SK-N-SH (cell line): ENCODE data around the gene DHX9. TPM values are rescaled to one million over a fixed set of nuclear protein-coding genes. Genes with fewer than 3 reads are reported as not detected.

Source experiments
- CTCF ChIA-PET: fragments of 300-600, 350-600 bp; formaldehyde crosslinking; extraction: SDS; loops from one replicate; lab custom pipeline; 2021; lab: Yijun Ruan, JAX
- POLR2A ChIA-PET: fragments of 350-600 bp; sonication (Branson Sonifier 250); formaldehyde crosslinking; extraction: SDS; loops from one replicate; lab custom pipeline; 2020; ENCODE audit warnings: antibody characterized with exemption, inconsistent platforms; lab: Yijun Ruan, JAX
- DNase-seq: peaks from one replicate; pipeline ENCODE4 v3.0.0; 2012
- H2AFZ ChIP-seq: fragments of 200-600 bp; sonication (generic); 2 replicates; pipeline ENCODE4 v1.8.1; 2016; ENCODE audit warnings: antibody characterized with exemption, mild to moderate bottlenecking, low read depth
- H3F3A ChIP-seq: fragments of 200-600 bp; sonication (generic); replicated peaks from 2 replicates; pipeline ENCODE3; 2016; ENCODE audit warnings: antibody characterized with exemption, mild to moderate bottlenecking; ENCODE audit not compliant: insufficient read depth
- H3K27ac ChIP-seq, 2 experiments: fragments of 200-500 bp in 1 of 2; fragments of 200-600 bp in 1 of 2; sonication (Bioruptor generic) in 1 of 2; sonication (generic), shearing (Covaris generic) in 1 of 2; 2 replicates each; pipeline versions ENCODE4 v1.5.1 to v1.6.1; 2014 to 2016; ENCODE audit warnings: low read depth in 2 of 2, inconsistent platforms in 1 of 2, low read length in 1 of 2, mild to moderate bottlenecking in 1 of 2, mixed read lengths in 1 of 2
- H3K27me3 ChIP-seq: fragments of 200-600 bp; sonication (generic), shearing (Covaris generic); 2 replicates; pipeline ENCODE4 v1.6.1; 2016; ENCODE audit warnings: mixed run types; ENCODE audit not compliant: insufficient read depth
- H3K36me3 ChIP-seq, 2 experiments: fragments of 200-500 bp in 1 of 2; fragments of 200-600 bp in 1 of 2; sonication (Bioruptor generic) in 1 of 2; sonication (generic) in 1 of 2; replicated peaks in 1 of 2; 2 replicates each; pipeline versions ENCODE3 to v1.5.1; 2014 to 2016; ENCODE audit warnings: low read length in 1 of 2, mild to moderate bottlenecking in 1 of 2; ENCODE audit not compliant: insufficient read depth in 2 of 2, control insufficient read depth in 1 of 2
- H3K4me1 ChIP-seq, 2 experiments: fragments of 200-500 bp in 1 of 2; fragments of 200-600 bp in 1 of 2; sonication (Bioruptor generic) in 1 of 2; sonication (generic), shearing (Covaris generic) in 1 of 2; 2 replicates each; pipeline versions ENCODE4 v1.5.1 to v1.6.1; 2014 to 2016; ENCODE audit warnings: low read depth in 1 of 2, low read length in 1 of 2, mixed run types in 1 of 2; ENCODE audit not compliant: insufficient read depth in 2 of 2, control insufficient read depth in 1 of 2
- H3K4me2 ChIP-seq: fragments of 200-600 bp; sonication (generic), shearing (Covaris generic); 2 replicates; pipeline ENCODE4 v1.6.1; 2017; ENCODE audit warnings: mixed run types
- H3K4me3 ChIP-seq, 2 experiments: fragments of 200-500 bp in 1 of 2; fragments of 200-600 bp in 1 of 2; sonication (Bioruptor generic) in 1 of 2; sonication (generic), shearing (Covaris generic) in 1 of 2; 2 replicates each; pipeline versions ENCODE4 v1.5.1 to v1.8.1; 2014 to 2016; ENCODE audit warnings: low read depth in 2 of 2, inconsistent platforms in 1 of 2, low read length in 1 of 2, mild to moderate bottlenecking in 1 of 2, mixed read lengths in 1 of 2, moderate library complexity in 1 of 2
- H3K79me2 ChIP-seq: fragments of 200-600 bp; sonication (generic); 2 replicates; pipeline ENCODE4 v1.8.1; 2017; ENCODE audit warnings: mild to moderate bottlenecking; ENCODE audit not compliant: insufficient read depth
- H3K9ac ChIP-seq: fragments of 200-600 bp; sonication (generic); 2 replicates; pipeline ENCODE4 v1.6.1; 2017; ENCODE audit warnings: mixed run types
- H3K9me2 ChIP-seq: fragments of 200-600 bp; sonication (generic); 2 replicates; pipeline ENCODE4 v1.6.1; 2017; ENCODE audit warnings: mixed run types
- H3K9me3 ChIP-seq: fragments of 200-600 bp; sonication (generic); 2 replicates; pipeline ENCODE4 v1.6.1; 2017; ENCODE audit warnings: mixed run types, mild to moderate bottlenecking, moderate library complexity
- H4K20me1 ChIP-seq: fragments of 200-600 bp; sonication (generic); 2 replicates; pipeline ENCODE4 v1.6.1; 2017; ENCODE audit warnings: mild to moderate bottlenecking, mixed run types; ENCODE audit not compliant: insufficient read depth
- CHD2 ChIP-seq: fragments of 150-350 bp; IDR thresholded peaks from 2 replicates; pipeline ENCODE4 v1.6.1; 2018; ENCODE audit warnings: low read length; ENCODE audit not compliant: partially characterized antibody
- ELF1 ChIP-seq: IDR thresholded peaks from 2 replicates; pipeline ENCODE4 v1.4.0; 2012
- EP300 ChIP-seq, 2 experiments: IDR thresholded peaks; 2 replicates each; pipeline versions ENCODE4 v1.4.0 to v1.6.1; 2012; ENCODE audit warnings: borderline replicate concordance in 1 of 2, low read depth in 1 of 2, low read length in 1 of 2
- EZH2phosphoT487 ChIP-seq: fragments of 200-600 bp; sonication (generic); IDR thresholded peaks from 2 replicates; pipeline ENCODE4 v1.6.1; 2017; ENCODE audit warnings: low read depth, mixed run types, mild to moderate bottlenecking, antibody characterized with exemption, moderate library complexity, borderline replicate concordance
- FOXJ3 ChIP-seq: sonication (generic); formaldehyde crosslinking; IDR thresholded peaks from 2 replicates; pipeline ENCODE4 v1.5.1; 2020; ENCODE audit warnings: mild to moderate bottlenecking, missing genetic modification reagents
- FOXM1 ChIP-seq: IDR thresholded peaks from 2 replicates; pipeline ENCODE4 v1.4.0; 2012; ENCODE audit warnings: low read depth, mild to moderate bottlenecking
- MAX ChIP-seq: IDR thresholded peaks from 2 replicates; pipeline ENCODE4 v1.4.0; 2012; ENCODE audit warnings: low read depth
- MXI1 ChIP-seq: IDR thresholded peaks from 2 replicates; pipeline ENCODE4 v1.6.1; 2012; ENCODE audit warnings: mild to moderate bottlenecking, low read depth, low read length, improper control_type of control experiment
- NFIC ChIP-seq: IDR thresholded peaks from 2 replicates; pipeline ENCODE4 v1.4.0; 2012; ENCODE audit warnings: borderline replicate concordance
- POLR2AphosphoS5 ChIP-seq: IDR thresholded peaks from 2 replicates; pipeline ENCODE4 v1.6.1; 2012; ENCODE audit warnings: low read depth, low read length
- RAD21 ChIP-seq: IDR thresholded peaks from 2 replicates; pipeline ENCODE4 v1.6.1; 2012; ENCODE audit warnings: mild to moderate bottlenecking, low read length
- REST ChIP-seq: IDR thresholded peaks from 2 replicates; pipeline ENCODE4 v1.6.1; 2012; ENCODE audit warnings: mild to moderate bottlenecking, low read depth, low read length, moderate library complexity
- RFX5 ChIP-seq: IDR thresholded peaks from 2 replicates; pipeline ENCODE4 v1.6.1; 2012; ENCODE audit warnings: mild to moderate bottlenecking, improper control_type of control experiment, low read length
- RXRA ChIP-seq: IDR thresholded peaks from 2 replicates; pipeline ENCODE4 v1.4.0; 2012; ENCODE audit warnings: low read depth, mild to moderate bottlenecking, borderline replicate concordance
- SIN3A ChIP-seq: IDR thresholded peaks from 2 replicates; pipeline ENCODE4 v1.6.1; 2012; ENCODE audit warnings: low read depth, mild to moderate bottlenecking, low read length, moderate library complexity, borderline replicate concordance
- TAF1 ChIP-seq: IDR thresholded peaks from 2 replicates; pipeline ENCODE4 v1.6.1; 2012; ENCODE audit warnings: low read depth, mild to moderate bottlenecking, low read length, moderate library complexity, borderline replicate concordance
- TEAD4 ChIP-seq: IDR thresholded peaks from 2 replicates; pipeline ENCODE4 v1.4.0; 2012; ENCODE audit warnings: mild to moderate bottlenecking, borderline replicate concordance; ENCODE audit not compliant: insufficient read depth
- USF2 ChIP-seq: fragments of 150-350 bp; IDR thresholded peaks from 2 replicates; pipeline ENCODE4 v1.6.1; 2017; ENCODE audit warnings: antibody characterized with exemption, low read length, low read depth, borderline replicate concordance
- YY1 ChIP-seq: IDR thresholded peaks from 2 replicates; pipeline ENCODE4 v1.4.0; 2012; ENCODE audit warnings: low read depth, mild to moderate bottlenecking
- WGBS: methylation state at CpG from one replicate; pipeline ENCODE4 v1.1.6; 2017; ENCODE audit warnings: low lambda C conversion rate; 5-methylcytosine and 5-hydroxymethylcytosine counted together
- polyA plus RNA-seq, 3 experiments: library from polyadenylated mRNA; depleted of rRNA; stranded (reverse); fragments of >200 nt; gene quantifications; 2 replicates each; pipeline ENCODE4 v1.2.3, GENCODE V29; 2012
- TF ChIP-seq, protein P1 (sequence below): fragments of 200-600 bp; sonication (generic); IDR thresholded peaks from 2 replicates; pipeline ENCODE4 v1.6.1; 2017; ENCODE audit warnings: antibody characterized with exemption, mild to moderate bottlenecking, moderate library complexity
- TF ChIP-seq, protein P2 (sequence below): IDR thresholded peaks from 2 replicates; pipeline ENCODE4; 2012

The DHX9 gene
- polyA plus RNA-seq, 1 of the 3 experiments (the other 2 are of a cell fraction), result 145 TPM

- peaks cover 15 to 19% of the 10 kb centered on the region in 2 experiments; a peak in 3 of 4 replicates for H3K4me1 ChIP-seq
- peak overlapping the region; percentile 86 for H3K4me2 ChIP-seq
- H3K4me3 ChIP-seq, result peak overlapping the region; percentile 76 to 98; a peak in 2 of 4 replicates
- 32% methylated on average over 4 of the region's 4 CpGs for WGBS
- H3K9ac ChIP-seq, result peak overlapping the region; percentile 94; the same call in 1 of the 2 replicates
- peaks cover 40 to 59% of the 10 kb centered on the region in 2 experiments for H3K36me3 ChIP-seq
- no peaks in the 10 kb centered on the region for H3K27me3 ChIP-seq
- ChIA-PET CTCF (no interaction called here), POLR2A (no interaction called here)
- DNase-seq, result no peak
- H3K79me2 ChIP-seq, result peaks cover 80% of the 10 kb centered on the region
- peaks cover 78% of the 10 kb centered on the region for H4K20me1 ChIP-seq
- H2AFZ ChIP-seq, result no peak overlapping the region
- H3F3A ChIP-seq, result peaks cover 27% of the 10 kb centered on the region
- no peaks in the 10 kb centered on the region for H3K9me2 ChIP-seq
- no peaks in the 10 kb centered on the region for H3K9me3 ChIP-seq
- no peak overlapping the region for H3K27ac ChIP-seq
- TF ChIP-seq TEAD4 (no peak), NFIC (no peak), USF2 (no peak)
- TF ChIP-seq, protein P1, sequence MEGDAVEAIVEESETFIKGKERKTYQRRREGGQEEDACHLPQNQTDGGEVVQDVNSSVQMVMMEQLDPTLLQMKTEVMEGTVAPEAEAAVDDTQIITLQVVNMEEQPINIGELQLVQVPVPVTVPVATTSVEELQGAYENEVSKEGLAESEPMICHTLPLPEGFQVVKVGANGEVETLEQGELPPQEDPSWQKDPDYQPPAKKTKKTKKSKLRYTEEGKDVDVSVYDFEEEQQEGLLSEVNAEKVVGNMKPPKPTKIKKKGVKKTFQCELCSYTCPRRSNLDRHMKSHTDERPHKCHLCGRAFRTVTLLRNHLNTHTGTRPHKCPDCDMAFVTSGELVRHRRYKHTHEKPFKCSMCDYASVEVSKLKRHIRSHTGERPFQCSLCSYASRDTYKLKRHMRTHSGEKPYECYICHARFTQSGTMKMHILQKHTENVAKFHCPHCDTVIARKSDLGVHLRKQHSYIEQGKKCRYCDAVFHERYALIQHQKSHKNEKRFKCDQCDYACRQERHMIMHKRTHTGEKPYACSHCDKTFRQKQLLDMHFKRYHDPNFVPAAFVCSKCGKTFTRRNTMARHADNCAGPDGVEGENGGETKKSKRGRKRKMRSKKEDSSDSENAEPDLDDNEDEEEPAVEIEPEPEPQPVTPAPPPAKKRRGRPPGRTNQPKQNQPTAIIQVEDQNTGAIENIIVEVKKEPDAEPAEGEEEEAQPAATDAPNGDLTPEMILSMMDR, result no peak
- TF ChIP-seq, protein P2, sequence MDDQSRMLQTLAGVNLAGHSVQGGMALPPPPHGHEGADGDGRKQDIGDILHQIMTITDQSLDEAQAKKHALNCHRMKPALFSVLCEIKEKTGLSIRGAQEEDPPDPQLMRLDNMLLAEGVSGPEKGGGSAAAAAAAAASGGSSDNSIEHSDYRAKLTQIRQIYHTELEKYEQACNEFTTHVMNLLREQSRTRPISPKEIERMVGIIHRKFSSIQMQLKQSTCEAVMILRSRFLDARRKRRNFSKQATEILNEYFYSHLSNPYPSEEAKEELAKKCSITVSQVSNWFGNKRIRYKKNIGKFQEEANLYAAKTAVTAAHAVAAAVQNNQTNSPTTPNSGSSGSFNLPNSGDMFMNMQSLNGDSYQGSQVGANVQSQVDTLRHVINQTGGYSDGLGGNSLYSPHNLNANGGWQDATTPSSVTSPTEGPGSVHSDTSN, result no peak
These were observed 3.1 kb downstream of the DHX9 start for GRCh38 chr1:182842265-182842664.

DNA sequence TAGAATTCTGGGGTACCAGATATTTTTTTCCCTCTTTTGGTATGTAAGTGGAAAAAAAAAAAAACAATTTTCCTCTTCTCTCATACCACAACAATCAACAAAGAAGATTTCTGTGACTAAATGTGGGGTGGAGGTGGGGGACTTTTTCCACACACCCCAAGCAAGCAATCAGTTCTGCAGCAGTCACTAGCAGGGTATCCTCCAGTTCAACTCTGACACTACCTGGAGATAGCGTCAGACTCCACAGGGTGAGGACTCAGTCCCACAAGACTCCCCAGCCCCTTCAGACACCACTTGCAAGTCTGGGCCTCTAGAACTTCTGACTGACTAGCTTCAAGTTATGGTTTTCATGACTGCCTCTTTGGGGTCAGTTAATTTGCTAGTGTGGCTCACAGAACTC is 6.2 kb downstream of the DHX9 start:
- Histone ChIP-seq H3K36me3 (peaks cover 71 to 90% of the 10 kb centered on the region in 2 experiments), H3K4me1 (peaks cover 15 to 18% of the 10 kb centered on the region in 2 experiments; a peak in 3 of 4 replicates), H4K20me1 (peaks cover 98% of the 10 kb centered on the region), H3K27me3 (no peaks in the 10 kb centered on the region), H3K9me3 (no peaks in the 10 kb centered on the region), H3K9me2 (no peaks in the 10 kb centered on the region), H3K4me3 (no peak overlapping the region), H3K79me2 (peaks cover 100% of the 10 kb centered on the region), H3K9ac (no peak overlapping the region), H3K27ac (no peak overlapping the region), H3K4me2 (no peak overlapping the region), H3F3A (peaks cover 15% of the 10 kb centered on the region), H2AFZ (no peak overlapping the region)
- no peak for DNase-seq
- ChIA-PET CTCF (no interaction called here), POLR2A (interaction anchor here (0.6 kb wide), 1 partner anchor 43 kb away, joined by 4 read pairs; no protein-coding TSS in a partner anchor)
- 100% methylated on average over 1 of the region's 1 CpG for WGBS
- no peak for TF ChIP-seq RFX5
- no peak for TF ChIP-seq TAF1
- TF ChIP-seq REST, result no peak
- no peak for TF ChIP-seq MAX
- no peak for TF ChIP-seq ELF1
- TF ChIP-seq EP300 (IDR thresholded peaks at IDR 0.05; ENCODE audit: borderline replicate concordance in 1 of 2, low read depth in 1 of 2, low read length in 1 of 2), result no peak
- no peak for TF ChIP-seq YY1
- no peak for TF ChIP-seq RXRA
- no peak for TF ChIP-seq RAD21
- TF ChIP-seq FOXJ3 (CRISPR knock-in tag), result no peak
- no peak for TF ChIP-seq CHD2
- TF ChIP-seq SIN3A, result no peak
- no peak for TF ChIP-seq POLR2AphosphoS5
- TF ChIP-seq NFIC, result no peak
- no peak for TF ChIP-seq FOXM1
- TF ChIP-seq EZH2phosphoT487, result no peak
- no peak for TF ChIP-seq MXI1
